Measurements from ENCODE around the gene KSR2. TPM values are rescaled to one million over a fixed set of nuclear protein-coding genes. Genes with fewer than 3 reads are reported as not detected.

Gene KSR2
- total and polyA plus RNA-seq, 4 donors: 0.09 to 1.8 (median 0.37) TPM

DNA sequence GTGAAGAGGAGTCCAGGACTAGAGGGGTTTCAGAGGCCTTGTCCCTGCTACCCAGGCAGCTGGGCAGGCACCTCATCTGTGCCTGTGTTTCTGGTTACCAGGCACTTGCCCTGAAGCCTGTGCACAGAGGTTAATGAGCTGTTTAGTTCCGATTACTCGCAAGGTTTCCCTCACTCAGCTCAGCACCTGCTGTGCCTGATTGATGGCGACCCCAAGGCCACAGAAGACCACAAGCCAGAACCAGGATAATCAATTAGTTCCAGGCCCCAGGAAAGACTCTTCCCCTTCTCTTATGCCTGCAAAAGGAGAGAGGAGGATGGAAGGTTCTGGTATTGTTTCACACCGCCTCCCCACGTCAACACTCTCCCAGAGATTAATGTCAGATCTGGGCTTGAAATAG, 518.6 kb downstream of the KSR2 start:
- no peak overlapping the region for H3K4me3 ChIP-seq
- peaks cover 0 to 3% (median 0%) of the 10 kb centered on the region in 5 donors for H3K4me1 ChIP-seq (ENCODE audit: control insufficient read depth in 5 of 5, insufficient read depth in 5 of 5, low read length in 5 of 5)
- TF ChIP-seq, protein P1, sequence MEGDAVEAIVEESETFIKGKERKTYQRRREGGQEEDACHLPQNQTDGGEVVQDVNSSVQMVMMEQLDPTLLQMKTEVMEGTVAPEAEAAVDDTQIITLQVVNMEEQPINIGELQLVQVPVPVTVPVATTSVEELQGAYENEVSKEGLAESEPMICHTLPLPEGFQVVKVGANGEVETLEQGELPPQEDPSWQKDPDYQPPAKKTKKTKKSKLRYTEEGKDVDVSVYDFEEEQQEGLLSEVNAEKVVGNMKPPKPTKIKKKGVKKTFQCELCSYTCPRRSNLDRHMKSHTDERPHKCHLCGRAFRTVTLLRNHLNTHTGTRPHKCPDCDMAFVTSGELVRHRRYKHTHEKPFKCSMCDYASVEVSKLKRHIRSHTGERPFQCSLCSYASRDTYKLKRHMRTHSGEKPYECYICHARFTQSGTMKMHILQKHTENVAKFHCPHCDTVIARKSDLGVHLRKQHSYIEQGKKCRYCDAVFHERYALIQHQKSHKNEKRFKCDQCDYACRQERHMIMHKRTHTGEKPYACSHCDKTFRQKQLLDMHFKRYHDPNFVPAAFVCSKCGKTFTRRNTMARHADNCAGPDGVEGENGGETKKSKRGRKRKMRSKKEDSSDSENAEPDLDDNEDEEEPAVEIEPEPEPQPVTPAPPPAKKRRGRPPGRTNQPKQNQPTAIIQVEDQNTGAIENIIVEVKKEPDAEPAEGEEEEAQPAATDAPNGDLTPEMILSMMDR (IDR thresholded peaks at IDR 0.05; ENCODE audit: control extremely low read depth, extremely low read depth): no peak
- peaks cover 0 to 4% (median under 1%) of the 10 kb centered on the region in 4 donors for H3K9me3 ChIP-seq (ENCODE audit: control insufficient read depth in 4 of 4, insufficient read depth in 3 of 4, low read length in 3 of 4)
- no peak overlapping the region for H3K9ac ChIP-seq (ENCODE audit: insufficient read depth in 1 of 2, low read length in 2 of 2)
- DNase-seq (no peak), ATAC-seq (ENCODE audit: insufficient read depth, low FRiP score) (no peak)
- no peaks in the 10 kb centered on the region for H3K27me3 ChIP-seq (ENCODE audit: control insufficient read depth in 3 of 3, insufficient read depth in 3 of 3, low read length in 2 of 3)
- H3K36me3 ChIP-seq (ENCODE audit: control insufficient read depth in 4 of 4, insufficient read depth in 4 of 4, low read length in 4 of 4): no peaks in the 10 kb centered on the region
- no peak overlapping the region for H3K27ac ChIP-seq (ENCODE audit: low read depth in 1 of 2, low read length in 1 of 2)
- 71 to 74% methylated on average over 5 of the region's 5 CpGs for WGBS, 2 donors

DNA sequence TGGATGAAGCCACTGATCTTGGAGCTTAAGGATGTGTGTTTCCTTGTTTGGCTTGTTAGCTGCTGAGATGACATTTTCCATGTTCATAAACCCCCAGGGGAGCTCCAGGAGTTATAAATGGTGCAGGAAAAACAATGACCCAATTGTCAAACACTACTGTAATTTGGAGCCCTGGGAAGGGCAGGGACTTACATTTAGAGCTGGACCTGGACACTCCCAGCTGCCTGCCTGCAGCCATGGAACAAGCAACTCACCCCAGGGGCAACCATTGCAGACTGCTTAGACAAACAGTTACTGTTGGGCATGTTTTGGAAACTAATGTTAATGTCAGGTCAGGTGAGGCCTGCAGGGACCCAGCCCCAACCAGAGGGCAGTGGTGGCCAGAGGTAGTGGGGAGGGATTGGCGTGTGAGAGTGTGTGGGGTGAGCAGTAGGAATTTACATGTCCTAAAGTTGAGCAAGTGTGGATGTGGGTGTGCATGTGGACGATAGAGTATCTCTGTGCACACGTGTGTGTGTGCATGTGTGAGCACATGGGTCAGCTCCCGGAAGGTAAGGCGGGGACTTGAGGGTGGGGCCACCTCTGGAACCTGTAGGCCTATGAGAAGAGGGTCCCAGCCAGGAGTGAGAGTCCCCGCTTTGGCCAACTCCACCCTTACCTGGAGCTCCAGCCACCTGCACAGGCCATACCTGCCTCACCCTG, 521.0 kb downstream of the KSR2 start:
- Histone ChIP-seq H3K9ac (ENCODE audit: insufficient read depth in 1 of 2, low read length in 2 of 2) (no peak overlapping the region), H3K9me3 (ENCODE audit: control insufficient read depth in 4 of 4, insufficient read depth in 3 of 4, low read length in 3 of 4) (peaks cover 0 to 3% (median under 1%) of the 10 kb centered on the region in 4 donors), H3K27ac (ENCODE audit: low read depth in 1 of 2, low read length in 1 of 2) (no peak overlapping the region), H3K27me3 (ENCODE audit: control insufficient read depth in 3 of 3, insufficient read depth in 3 of 3, low read length in 2 of 3) (no peaks in the 10 kb centered on the region), H3K4me1 (ENCODE audit: control insufficient read depth in 5 of 5, insufficient read depth in 5 of 5, low read length in 5 of 5) (peaks cover 0 to 3% (median 0%) of the 10 kb centered on the region in 5 donors), H3K36me3 (ENCODE audit: control insufficient read depth in 4 of 4, insufficient read depth in 4 of 4, low read length in 4 of 4) (no peaks in the 10 kb centered on the region), H3K4me3 (no peak overlapping the region)
- TF ChIP-seq, protein P1 (IDR thresholded peaks at IDR 0.05; ENCODE audit: control extremely low read depth, extremely low read depth): no peak
- no peak for ATAC-seq (ENCODE audit: insufficient read depth, low FRiP score)
- no peak for DNase-seq
- 87 to 94% methylated on average over 6 of the region's 6 CpGs for WGBS, 2 donors

DNA sequence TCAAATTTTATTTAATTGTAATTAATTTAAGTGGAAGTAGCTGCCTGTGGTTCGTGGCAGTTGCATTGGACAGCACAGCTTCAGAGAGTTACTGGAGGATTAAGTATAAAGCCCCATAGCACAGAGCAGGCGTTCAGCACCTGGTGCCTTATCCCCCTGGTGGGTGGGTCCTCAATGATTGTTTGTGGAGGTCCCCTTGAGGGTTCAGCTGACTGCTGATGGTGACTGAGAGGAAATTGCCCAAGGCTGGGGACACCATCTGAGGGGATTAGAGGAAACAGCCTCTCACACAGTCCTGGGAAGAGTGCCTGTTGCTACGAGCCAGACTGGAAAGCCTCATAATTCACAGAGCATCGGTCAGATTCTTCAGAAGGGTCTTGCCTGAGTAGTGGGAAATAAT, 524.0 kb downstream of the KSR2 start:
- H3K4me1 ChIP-seq (ENCODE audit: control insufficient read depth in 5 of 5, insufficient read depth in 5 of 5, low read length in 5 of 5): no peaks in the 10 kb centered on the region
- H3K27ac ChIP-seq (ENCODE audit: low read depth in 1 of 2, low read length in 1 of 2): no peak overlapping the region
- no peak overlapping the region for H3K9ac ChIP-seq (ENCODE audit: insufficient read depth in 1 of 2, low read length in 2 of 2)
- H3K27me3 ChIP-seq (ENCODE audit: control insufficient read depth in 3 of 3, insufficient read depth in 3 of 3, low read length in 2 of 3): no peaks in the 10 kb centered on the region
- ATAC-seq (ENCODE audit: insufficient read depth, low FRiP score) (no peak), DNase-seq (no peak)
- H3K9me3 ChIP-seq (ENCODE audit: control insufficient read depth in 4 of 4, insufficient read depth in 3 of 4, low read length in 3 of 4): no peaks in the 10 kb centered on the region
- WGBS, 2 donors: 39 to 57% methylated on average over 4 of the region's 4 CpGs
- no peak overlapping the region for H3K4me3 ChIP-seq
- TF ChIP-seq, protein P1 (IDR thresholded peaks at IDR 0.05; ENCODE audit: control extremely low read depth, extremely low read depth): no peak
- no peaks in the 10 kb centered on the region for H3K36me3 ChIP-seq (ENCODE audit: control insufficient read depth in 4 of 4, insufficient read depth in 4 of 4, low read length in 4 of 4)
